Keratinocyte (primary cell): ENCODE measurements around the gene FOCAD.

ENCODE experiments used
- EZH2 ChIP-seq: IDR thresholded peaks from one replicate; pipeline ENCODE4 v1.6.1; 2012; ENCODE audit warnings: inconsistent platforms, mild to moderate bottlenecking, low read length, moderate library complexity
- TF ChIP-seq, protein P1 (sequence below), 3 experiments: IDR thresholded peaks in 1 of 3; conservative IDR thresholded peaks in 1 of 3; optimal IDR thresholded peaks in 1 of 3; 2 replicates in 2 of 3; 3 replicates in 1 of 3; pipeline versions ENCODE3 to v1.5.1; 2011; ENCODE audit warnings: low read length in 3 of 3, mild to moderate bottlenecking in 3 of 3, moderate library complexity in 2 of 3, control low read depth in 1 of 3, inconsistent platforms in 1 of 3; ENCODE audit not compliant: insufficient read depth in 2 of 3; ENCODE audit errors: extremely low read depth in 1 of 3

GRCh38 chr9:20904995-20905394, 220.9 kb downstream of the FOCAD start:
- TF ChIP-seq, protein P1, sequence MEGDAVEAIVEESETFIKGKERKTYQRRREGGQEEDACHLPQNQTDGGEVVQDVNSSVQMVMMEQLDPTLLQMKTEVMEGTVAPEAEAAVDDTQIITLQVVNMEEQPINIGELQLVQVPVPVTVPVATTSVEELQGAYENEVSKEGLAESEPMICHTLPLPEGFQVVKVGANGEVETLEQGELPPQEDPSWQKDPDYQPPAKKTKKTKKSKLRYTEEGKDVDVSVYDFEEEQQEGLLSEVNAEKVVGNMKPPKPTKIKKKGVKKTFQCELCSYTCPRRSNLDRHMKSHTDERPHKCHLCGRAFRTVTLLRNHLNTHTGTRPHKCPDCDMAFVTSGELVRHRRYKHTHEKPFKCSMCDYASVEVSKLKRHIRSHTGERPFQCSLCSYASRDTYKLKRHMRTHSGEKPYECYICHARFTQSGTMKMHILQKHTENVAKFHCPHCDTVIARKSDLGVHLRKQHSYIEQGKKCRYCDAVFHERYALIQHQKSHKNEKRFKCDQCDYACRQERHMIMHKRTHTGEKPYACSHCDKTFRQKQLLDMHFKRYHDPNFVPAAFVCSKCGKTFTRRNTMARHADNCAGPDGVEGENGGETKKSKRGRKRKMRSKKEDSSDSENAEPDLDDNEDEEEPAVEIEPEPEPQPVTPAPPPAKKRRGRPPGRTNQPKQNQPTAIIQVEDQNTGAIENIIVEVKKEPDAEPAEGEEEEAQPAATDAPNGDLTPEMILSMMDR (optimal IDR thresholded peaks at IDR 0.05 in 1 of 3, IDR thresholded peaks at IDR 0.05 in 1 of 3, conservative IDR thresholded peaks at IDR 0.05 in 1 of 3; ENCODE audit: extremely low read depth in 1 of 3, insufficient read depth in 2 of 3, low read length in 3 of 3), result no peak
- no peak for TF ChIP-seq EZH2
